ENCODE measurements around the gene TRIM13. TPM values are rescaled to one million over a fixed set of nuclear protein-coding genes. Genes with fewer than 3 reads are reported as not detected.

Gene TRIM13
- total and polyA plus RNA-seq, 2 of the 8 experiments (the other 6 are each of a cell fraction or from before 2014, with no cell fraction given), result 21.2 to 31.5 TPM

- TF ChIP-seq SP4 (IDR thresholded peaks at IDR 0.05; ENCODE audit: low read length) (no peak), ZNF274 (IDR thresholded peaks at IDR 0.05; ENCODE audit: borderline replicate concordance, extremely low read depth, low read length) (no peak), BRCA1 (IDR thresholded peaks at IDR 0.05; ENCODE audit: low read depth, low read length) (no peak), EGR1 (IDR thresholded peaks at IDR 0.05; ENCODE audit: borderline replicate concordance, low read depth, low read length) (no peak)
These were observed 44.9 kb upstream of the TRIM13 start (continued) for GRCh38 chr13:49951754-49952535.
